22Rv1 (cell line): ENCODE data around the gene MACROH2A2.

Experiments used
- CTCF ChIP-seq: fragments of 450-650 bp; IDR thresholded peaks from 2 replicates; pipeline ENCODE4 v1.5.1; 2017; ENCODE audit warnings: mild to moderate bottlenecking
- ZFX ChIP-seq: fragments of 450-650 bp; IDR thresholded peaks from 2 replicates; pipeline ENCODE4 v1.6.1; 2017; ENCODE audit warnings: antibody characterized with exemption, borderline replicate concordance

- no peak for TF ChIP-seq CTCF
- TF ChIP-seq ZFX: no peak
Measured at GRCh38 chr10:70131560-70131937, 78.9 kb downstream of the MACROH2A2 start.
